ELR (cell line): ENCODE results near the gene CDK8.
A peak's percentile ranks its signal among the peaks of the same experiment; 100 is the strongest.

Source experiments
- DNase-seq: peaks from one replicate; pipeline ENCODE4 v3.0.0-alpha.2; 2015; ENCODE audit warnings: low read depth

CDK8 gene

GRCh38 chr13:26445092-26445491 lies 191.2 kb downstream of the CDK8 start:
- no peak for DNase-seq

GRCh38 chr13:26446751-26447150 lies 192.8 kb downstream of the CDK8 start:
- DNase-seq, result peak; percentile 11

- DNase-seq, result no peak
These were observed 194.1 kb downstream of the CDK8 start for GRCh38 chr13:26448032-26448431.

- peak; percentile 49 for DNase-seq
These were observed 195.3 kb downstream of the CDK8 start for GRCh38 chr13:26449063-26449848.
